AG04450 (cell line): Measurements from ENCODE around the gene IRX6. TPM values are rescaled to one million over a fixed set of nuclear protein-coding genes. Genes with fewer than 3 reads are reported as not detected.

Source experiments
- CTCF ChIA-PET: fragments of 300-600, 350-600 bp; formaldehyde crosslinking; extraction: SDS; loops from one replicate; lab custom pipeline; 2022; ENCODE audit warnings: antibody characterized with exemption, inconsistent platforms; lab: Charles Lee
- POLR2A ChIA-PET: fragments of 350-600 bp; formaldehyde crosslinking; extraction: SDS; loops from one replicate; lab custom pipeline; 2021; ENCODE audit warnings: antibody characterized with exemption, inconsistent platforms; lab: Yijun Ruan, JAX
- DNase-seq: peaks from one replicate; pipeline ENCODE4 v3.0.0-alpha.2; 2011; ENCODE audit warnings: low read depth, low spot score
- H3K27ac ChIP-seq: one replicate; pipeline ENCODE4 v1.5.1; 2012; ENCODE audit warnings: low read depth, low read length, control low read depth
- H3K27me3 ChIP-seq: one replicate; pipeline ENCODE4 v1.6.0; 2012; ENCODE audit warnings: low read length; ENCODE audit not compliant: control insufficient read depth, insufficient read depth
- H3K4me3 ChIP-seq: 2 replicates; pipeline ENCODE4 v1.5.1; 2011; ENCODE audit warnings: mild to moderate bottlenecking, low read depth, low read length, control low read depth
- H3K9me3 ChIP-seq: 2 replicates; pipeline ENCODE4 v1.5.1; 2012; ENCODE audit warnings: low read length; ENCODE audit not compliant: control insufficient read depth, insufficient read depth
- polyA plus RNA-seq: library from polyadenylated mRNA; depleted of rRNA; stranded (reverse); fragments of >200 nt; gene quantifications from 2 replicates; pipeline ENCODE4 v1.2.3, GENCODE V29; 2011; rRNA removed
- small RNA-seq: library from RNA; depleted of rRNA; stranded (forward); fragments of <200 nt; gene quantifications from one replicate; pipeline ENCODE3, GENCODE V24; 2012; ENCODE audit warnings: low read depth; ENCODE audit not compliant: insufficient read length
- TF ChIP-seq, protein P1 (sequence below): IDR thresholded peaks from 2 replicates; pipeline ENCODE4 v1.5.1; 2011; ENCODE audit warnings: low read depth, low read length, control low read depth, inconsistent platforms

The IRX6 gene
- polyA plus RNA-seq, 1 experiment: not detected

DNA sequence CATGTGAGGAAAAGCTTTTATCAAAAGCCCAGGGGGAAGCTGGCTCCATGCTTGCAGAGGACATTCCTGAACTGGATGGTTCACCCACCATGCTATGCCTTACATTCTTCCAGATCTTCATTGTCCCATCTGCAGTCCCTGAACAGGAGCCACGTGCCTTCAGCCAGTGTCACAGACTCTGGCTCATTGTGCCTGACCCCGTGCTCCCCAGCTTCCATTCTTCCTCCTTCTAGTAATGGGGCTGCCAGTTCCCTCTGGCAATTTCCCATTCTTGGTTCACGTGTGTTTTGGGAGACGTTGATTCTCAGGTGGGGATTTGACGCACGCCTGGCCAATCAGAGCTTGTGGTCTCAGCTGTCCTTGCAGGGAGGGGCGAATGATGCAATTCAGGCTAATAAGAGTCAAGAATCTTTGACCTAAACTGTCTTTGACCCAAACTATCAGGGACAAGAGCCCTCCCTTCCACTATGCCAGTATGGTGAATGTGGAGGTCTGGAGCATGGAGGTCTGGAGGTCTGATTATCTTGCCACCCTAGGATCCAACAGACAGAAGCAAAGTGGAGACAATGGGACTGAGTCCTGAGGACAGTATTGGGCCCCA, 52.7 kb downstream of the IRX6 start:
- ChIA-PET CTCF (no interaction called here), POLR2A (no interaction called here)
- DNase-seq: no peak
- Histone ChIP-seq H3K9me3 (no peaks in the 10 kb centered on the region), H3K27ac (no peak overlapping the region), H3K27me3 (peaks cover 3% of the 10 kb centered on the region), H3K4me3 (no peak overlapping the region)
- TF ChIP-seq, protein P1, sequence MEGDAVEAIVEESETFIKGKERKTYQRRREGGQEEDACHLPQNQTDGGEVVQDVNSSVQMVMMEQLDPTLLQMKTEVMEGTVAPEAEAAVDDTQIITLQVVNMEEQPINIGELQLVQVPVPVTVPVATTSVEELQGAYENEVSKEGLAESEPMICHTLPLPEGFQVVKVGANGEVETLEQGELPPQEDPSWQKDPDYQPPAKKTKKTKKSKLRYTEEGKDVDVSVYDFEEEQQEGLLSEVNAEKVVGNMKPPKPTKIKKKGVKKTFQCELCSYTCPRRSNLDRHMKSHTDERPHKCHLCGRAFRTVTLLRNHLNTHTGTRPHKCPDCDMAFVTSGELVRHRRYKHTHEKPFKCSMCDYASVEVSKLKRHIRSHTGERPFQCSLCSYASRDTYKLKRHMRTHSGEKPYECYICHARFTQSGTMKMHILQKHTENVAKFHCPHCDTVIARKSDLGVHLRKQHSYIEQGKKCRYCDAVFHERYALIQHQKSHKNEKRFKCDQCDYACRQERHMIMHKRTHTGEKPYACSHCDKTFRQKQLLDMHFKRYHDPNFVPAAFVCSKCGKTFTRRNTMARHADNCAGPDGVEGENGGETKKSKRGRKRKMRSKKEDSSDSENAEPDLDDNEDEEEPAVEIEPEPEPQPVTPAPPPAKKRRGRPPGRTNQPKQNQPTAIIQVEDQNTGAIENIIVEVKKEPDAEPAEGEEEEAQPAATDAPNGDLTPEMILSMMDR: no peak

DNA sequence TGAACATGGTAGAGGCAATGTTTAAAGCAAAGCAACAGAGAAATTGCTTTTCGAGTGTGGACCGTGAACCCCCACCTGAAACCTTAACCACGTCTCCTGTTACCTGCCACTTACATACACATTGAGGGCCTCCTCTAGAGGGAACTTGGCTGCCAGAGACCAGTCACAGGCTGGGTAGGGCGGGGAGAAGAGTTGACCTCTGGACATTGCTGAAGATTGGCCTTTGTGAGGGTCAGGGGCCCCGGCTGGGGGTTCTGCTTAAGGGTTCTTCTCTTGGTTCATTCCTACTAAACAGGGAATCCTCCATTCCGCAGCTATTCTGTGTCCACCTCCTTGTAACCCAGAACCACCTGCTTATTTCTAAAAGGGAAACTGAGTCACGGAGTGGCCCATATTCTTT, 53.8 kb downstream of the IRX6 start:
- H3K4me3 ChIP-seq: no peak overlapping the region
- TF ChIP-seq, protein P1: no peak
- no peaks in the 10 kb centered on the region for H3K27me3 ChIP-seq
- ChIA-PET CTCF (no interaction called here), POLR2A (no interaction called here)
- H3K27ac ChIP-seq: no peak overlapping the region
- no peak for DNase-seq
- no peaks in the 10 kb centered on the region for H3K9me3 ChIP-seq

DNA sequence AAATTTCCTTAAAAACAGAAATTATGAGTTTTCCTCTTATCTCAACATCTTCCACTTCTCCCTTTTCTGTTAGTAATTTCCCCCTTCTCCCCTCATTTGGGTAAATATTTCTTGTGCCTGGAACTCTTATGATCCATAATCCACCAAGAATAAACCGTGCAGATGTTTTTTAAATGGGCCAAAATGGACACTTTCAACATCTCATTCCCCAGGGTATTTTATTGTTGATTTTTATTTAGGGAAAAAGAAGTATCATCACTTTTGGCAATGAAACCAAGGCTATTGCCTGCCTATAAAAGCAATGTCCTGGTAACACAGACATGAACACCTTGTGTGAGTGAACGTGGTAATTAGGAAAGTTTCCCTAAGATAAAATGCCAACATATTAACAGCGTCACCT, 54.6 kb downstream of the IRX6 start:
- Histone ChIP-seq H3K4me3 (no peak overlapping the region), H3K27me3 (no peaks in the 10 kb centered on the region), H3K9me3 (no peaks in the 10 kb centered on the region), H3K27ac (no peak overlapping the region)
- CTCF ChIA-PET: no interaction called here
- TF ChIP-seq, protein P1: no peak
- POLR2A ChIA-PET: no interaction called here
- no peak for DNase-seq

DNA sequence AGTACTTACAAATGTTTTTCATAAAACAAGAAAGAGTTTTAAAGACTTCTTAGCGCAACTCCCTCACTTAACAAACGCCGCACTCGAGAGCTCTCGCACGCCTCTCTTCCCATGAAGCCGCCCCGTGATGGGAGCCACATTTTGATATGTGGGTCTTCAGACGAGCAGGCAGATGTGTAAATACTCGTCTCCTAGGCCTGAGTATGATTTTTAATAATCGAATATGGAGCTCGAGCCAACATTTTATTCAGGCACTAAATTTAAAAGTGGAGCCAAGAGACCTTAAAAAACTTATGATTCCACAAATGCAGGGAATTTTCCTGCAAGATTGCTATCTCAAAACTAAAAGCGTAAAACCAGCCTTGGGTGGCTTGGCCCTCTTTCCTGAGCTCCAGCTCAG, 55.4 kb downstream of the IRX6 start:
- Histone ChIP-seq H3K27me3 (no peaks in the 10 kb centered on the region), H3K27ac (no peak overlapping the region), H3K9me3 (no peaks in the 10 kb centered on the region), H3K4me3 (no peak overlapping the region)
- POLR2A ChIA-PET: no interaction called here
- CTCF ChIA-PET: no interaction called here
- no peak for DNase-seq
- TF ChIP-seq, protein P1: no peak

DNA sequence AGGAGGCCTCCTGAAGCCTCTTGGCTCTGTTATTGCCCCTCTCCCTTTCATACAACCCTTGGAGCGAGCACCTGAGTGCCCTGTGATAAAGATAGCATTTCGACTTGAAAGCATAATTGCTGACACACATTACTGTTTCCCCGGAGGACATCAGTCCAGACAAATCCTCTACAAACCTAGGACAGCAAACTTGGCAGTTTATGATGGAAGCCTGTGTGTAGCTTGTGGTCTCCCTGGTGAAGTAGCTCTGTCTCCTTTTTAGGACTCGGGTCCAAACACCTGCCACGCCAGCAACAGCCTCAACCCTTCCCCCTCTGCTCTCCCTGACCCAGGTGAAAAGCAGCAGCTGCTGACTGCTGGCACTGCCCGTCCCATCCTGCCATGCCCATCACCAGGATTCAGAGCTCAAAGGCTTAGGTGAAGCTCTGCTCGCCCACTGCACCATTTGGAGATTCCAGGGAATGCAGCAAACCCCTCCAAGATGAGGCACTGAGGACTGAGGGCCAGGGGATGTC, 55.9 kb downstream of the IRX6 start:
- ChIA-PET POLR2A (no interaction called here), CTCF (no interaction called here)

More for the DNA sequence above, 55.9 kb downstream of the IRX6 start:
- Histone ChIP-seq H3K27ac (no peak overlapping the region), H3K27me3 (no peaks in the 10 kb centered on the region), H3K9me3 (no peaks in the 10 kb centered on the region), H3K4me3 (no peak overlapping the region)
- TF ChIP-seq, protein P1: no peak
- no peak for DNase-seq

Small RNA genes within 50 kb of the gene (small RNA-seq; reads per million reads assigned to genes)
- not detected for gene RN7SL841P

Other genes starting within 250 kb of the IRX6 start
- 1,281 and 1,465 TPM in 2 replicates for gene MMP2, start 155.0 kb downstream of the IRX6 start, polyA plus RNA-seq
- gene LPCAT2, start 184.9 kb downstream of the IRX6 start, polyA plus RNA-seq: 10.5 and 20.6 TPM in 2 replicates
- 0.14 TPM in 1 of 2 replicates, not detected in the other for gene CAPNS2, start 242.5 kb downstream of the IRX6 start, polyA plus RNA-seq